HUES64 (cell line): ENCODE measurements around the gene DCPS.

ENCODE experiments used
- H3K27ac ChIP-seq: 2 replicates; pipeline ENCODE4 v1.7.0; 2013; ENCODE audit warnings: low read depth, low read length, inconsistent platforms
- H3K27me3 ChIP-seq: 2 replicates; pipeline ENCODE4 v1.6.1; 2013; ENCODE audit warnings: mild to moderate bottlenecking, low read length; ENCODE audit not compliant: insufficient read depth
- H3K36me3 ChIP-seq: 2 replicates; pipeline ENCODE4 v1.6.1; 2013; ENCODE audit warnings: mild to moderate bottlenecking, low read length; ENCODE audit not compliant: insufficient read depth
- H3K4me1 ChIP-seq: 2 replicates; pipeline ENCODE4 v1.6.1; 2013; ENCODE audit warnings: mild to moderate bottlenecking, low read length, moderate library complexity; ENCODE audit not compliant: insufficient read depth
- H3K4me3 ChIP-seq: 2 replicates; pipeline ENCODE4 v1.5.1; 2013; ENCODE audit warnings: mild to moderate bottlenecking, low read length, moderate library complexity
- H3K9ac ChIP-seq: 2 replicates; pipeline ENCODE4 v1.6.1; 2013; ENCODE audit warnings: mild to moderate bottlenecking, low read depth, low read length
- H3K9me3 ChIP-seq: 2 replicates; pipeline ENCODE4 v1.6.1; 2013; ENCODE audit warnings: low read depth, low read length; ENCODE audit not compliant: insufficient read depth
- WGBS: fragments of 150-250, 120-280 bp; methylation state at CpG from one replicate; pipeline ENCODE4 v1.1.7; 2013; ENCODE audit warnings: missing lambda C conversion rate; 5-methylcytosine and 5-hydroxymethylcytosine counted together

Gene DCPS

DNA sequence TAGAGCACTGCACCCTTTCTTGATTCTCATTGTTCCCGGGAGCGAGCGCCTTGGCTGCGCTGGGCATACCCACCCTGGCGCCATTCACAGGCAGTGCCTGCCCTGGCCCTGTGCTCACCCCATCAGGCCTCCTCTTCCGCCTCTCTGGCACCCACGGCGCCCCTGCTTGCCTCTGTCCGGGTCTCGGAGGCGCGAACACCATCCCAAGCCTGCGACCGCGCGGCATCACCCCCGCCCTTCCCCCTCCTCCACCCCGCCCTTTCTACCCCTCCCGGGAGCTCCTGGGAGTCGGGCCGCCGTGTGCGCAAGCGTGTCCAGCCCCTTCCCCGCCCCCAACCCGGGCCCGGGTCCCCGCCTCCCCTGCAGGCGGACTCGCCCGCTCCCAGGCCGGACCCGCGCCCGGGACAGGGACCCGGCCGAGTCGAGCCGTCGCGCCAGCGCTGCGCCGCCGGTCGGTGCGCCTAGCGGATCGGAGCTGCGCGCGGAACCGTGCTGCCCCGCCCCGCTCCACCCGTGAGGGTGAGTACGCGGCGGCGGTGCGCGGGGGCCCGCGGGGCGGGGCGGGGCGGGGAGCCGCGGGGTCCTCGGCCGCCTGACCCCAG lies 51.6 kb downstream of the DCPS start, which contains the start of gene ST3GAL4:
Gene ST3GAL4 (plus strand): TSS at position 363 of the 602 bp plus-strand sequence. CDS start 50,470 bp downstream, outside the sequence.
- Histone ChIP-seq H3K27ac (peak within 1 kb of the TSS; percentile 51; the same call in 1 of the 2 replicates), H3K4me1 (peaks cover 20% of the 10 kb centered on the region)
- WGBS, result under 1% methylated on average over 71 of the region's 71 CpGs

GRCh38 chr11:126355926-126356897 lies 52.4 kb downstream of the DCPS start:
- Histone ChIP-seq H3K27me3 (no peaks in the 10 kb centered on the region; the same call in 1 of the 2 replicates), H3K36me3 (peaks cover 5% of the 10 kb centered on the region), H3K9me3 (no peaks in the 10 kb centered on the region), H3K9ac (peak overlapping the region; percentile 69), H3K4me3 (peak overlapping the region; percentile 87), H3K4me1 (peaks cover 20% of the 10 kb centered on the region), H3K27ac (no peak overlapping the region)
- 20% methylated on average over 46 of the region's 46 CpGs for WGBS

More for the DNA sequence above, 51.6 kb downstream of the DCPS start, which contains the start of gene ST3GAL4:
- H3K9ac ChIP-seq, result peak within 1 kb of the TSS; percentile 87
- H3K36me3 ChIP-seq, result peaks cover 9% of the 10 kb centered on the region
- no peaks in the 10 kb centered on the region for H3K9me3 ChIP-seq
- H3K4me3 ChIP-seq, result peak within 1 kb of the TSS; percentile 87
- H3K27me3 ChIP-seq, result no peaks in the 10 kb centered on the region; the same call in 1 of the 2 replicates

DNA sequence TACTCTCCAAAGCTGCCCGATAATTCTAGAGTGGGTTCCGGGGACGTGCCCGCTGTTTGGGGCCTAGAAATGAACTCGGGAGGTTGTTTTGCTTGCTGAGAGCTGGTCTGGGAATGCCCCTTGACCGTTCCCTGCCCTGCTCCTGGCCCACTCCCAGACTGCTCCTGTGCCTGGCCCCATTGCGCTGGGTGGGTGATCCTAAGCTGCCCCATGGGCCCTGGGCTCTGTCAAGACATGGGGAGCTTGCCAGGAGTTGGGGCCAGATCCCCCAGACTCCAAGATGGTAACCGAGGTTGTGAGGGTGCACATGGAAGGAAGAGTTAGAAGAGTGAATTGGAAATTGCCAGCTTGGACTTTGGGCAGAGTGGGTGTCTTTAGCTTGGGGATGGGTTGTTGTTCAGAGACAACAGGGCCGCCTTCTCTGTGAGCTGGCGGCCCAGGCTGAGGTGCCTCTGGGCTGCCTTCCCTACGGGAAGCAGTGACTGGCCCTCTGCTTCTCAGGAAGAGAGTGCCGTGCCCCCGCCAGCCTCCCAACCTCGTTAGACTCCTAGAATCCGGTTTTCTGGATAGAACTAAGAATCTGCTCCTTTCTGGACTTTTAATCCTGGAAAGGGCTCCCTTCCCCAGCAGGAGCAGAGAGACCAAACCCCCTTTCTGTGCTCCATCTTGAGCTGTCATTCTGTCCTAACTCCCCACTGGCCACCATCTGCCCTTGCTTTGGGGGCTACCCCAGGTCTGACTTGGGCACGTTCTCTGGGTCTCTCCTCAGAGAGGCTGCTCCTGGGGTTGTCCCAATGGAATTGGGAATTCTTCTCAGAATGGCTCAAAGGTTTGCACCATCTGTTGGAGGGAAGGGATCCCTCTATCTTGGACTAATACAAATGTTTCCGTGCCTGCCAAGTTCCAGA lies 53.4 kb downstream of the DCPS start:
- H3K36me3 ChIP-seq, result peaks cover under 1% of the 10 kb centered on the region; the same call in 1 of the 2 replicates
- 90% methylated on average over 17 of the region's 17 CpGs for WGBS
- H3K27me3 ChIP-seq, result no peaks in the 10 kb centered on the region; the same call in 1 of the 2 replicates
- no peak overlapping the region for H3K9ac ChIP-seq
- peak overlapping the region; percentile 87; the same call in 1 of the 2 replicates for H3K4me3 ChIP-seq
- H3K4me1 ChIP-seq, result peaks cover 20% of the 10 kb centered on the region
- H3K27ac ChIP-seq, result no peak overlapping the region
- no peaks in the 10 kb centered on the region for H3K9me3 ChIP-seq

GRCh38 chr11:126357969-126358762 lies 54.3 kb downstream of the DCPS start:
- H3K9ac ChIP-seq, result no peak overlapping the region
- H3K27ac ChIP-seq, result no peak overlapping the region
- H3K27me3 ChIP-seq, result no peaks in the 10 kb centered on the region; the same call in 1 of the 2 replicates
- peaks cover 18% of the 10 kb centered on the region for H3K4me1 ChIP-seq
- H3K36me3 ChIP-seq, result no peaks in the 10 kb centered on the region
- H3K4me3 ChIP-seq, result no peak overlapping the region
- WGBS, result 88% methylated on average over 18 of the region's 18 CpGs
- H3K9me3 ChIP-seq, result no peaks in the 10 kb centered on the region

- no peaks in the 10 kb centered on the region for H3K36me3 ChIP-seq
Observed at GRCh38 chr11:126358763-126359160, 54.9 kb downstream of the DCPS start.

DNA sequence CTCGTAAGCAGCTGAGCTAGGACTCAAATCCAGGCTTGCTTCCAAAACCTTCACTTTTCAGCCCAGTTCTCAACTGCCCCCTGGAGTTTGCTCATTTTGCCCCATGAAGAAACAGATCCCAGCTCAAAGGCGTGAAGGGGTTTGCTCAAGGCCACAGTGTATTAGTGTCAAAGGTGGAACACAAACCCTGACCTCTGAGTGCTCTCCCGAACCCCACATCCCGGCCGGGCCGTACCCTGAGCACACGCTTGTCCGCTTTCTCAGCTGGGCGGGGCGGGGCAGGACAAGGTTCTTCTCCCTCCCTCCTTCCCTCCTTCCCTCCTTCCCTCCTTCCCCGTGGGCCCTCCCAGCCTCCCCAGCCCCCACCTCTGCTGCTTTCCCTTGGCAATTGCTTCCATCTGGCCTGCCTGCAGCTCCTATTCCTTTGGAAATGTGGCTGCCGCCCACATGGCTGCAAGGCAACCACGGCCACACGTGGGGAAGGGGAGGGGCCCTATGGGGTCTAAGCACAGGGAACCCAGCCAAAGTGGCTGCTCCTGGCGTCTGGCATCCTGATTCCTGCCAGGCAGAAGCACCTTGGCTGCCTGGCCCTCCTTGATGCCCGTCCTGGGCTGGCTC lies 55.7 kb downstream of the DCPS start:
- H3K9me3 ChIP-seq, result no peaks in the 10 kb centered on the region
- 83% methylated on average over 16 of the region's 16 CpGs for WGBS
- H3K27ac ChIP-seq, result no peak overlapping the region
- peaks cover 7% of the 10 kb centered on the region; the same call in 1 of the 2 replicates for H3K4me1 ChIP-seq
- no peaks in the 10 kb centered on the region for H3K36me3 ChIP-seq
- H3K9ac ChIP-seq, result no peak overlapping the region
- no peak overlapping the region for H3K4me3 ChIP-seq
- H3K27me3 ChIP-seq, result no peaks in the 10 kb centered on the region; the same call in 1 of the 2 replicates

More at GRCh38 chr11:126358763-126359160, 54.9 kb downstream of the DCPS start:
- no peak overlapping the region for H3K27ac ChIP-seq
- no peak overlapping the region for H3K4me3 ChIP-seq
- peaks cover 12% of the 10 kb centered on the region for H3K4me1 ChIP-seq
- no peaks in the 10 kb centered on the region for H3K9me3 ChIP-seq
- no peak overlapping the region for H3K9ac ChIP-seq
- 85% methylated on average over 2 of the region's 2 CpGs for WGBS
- no peaks in the 10 kb centered on the region; the same call in 1 of the 2 replicates for H3K27me3 ChIP-seq

DNA sequence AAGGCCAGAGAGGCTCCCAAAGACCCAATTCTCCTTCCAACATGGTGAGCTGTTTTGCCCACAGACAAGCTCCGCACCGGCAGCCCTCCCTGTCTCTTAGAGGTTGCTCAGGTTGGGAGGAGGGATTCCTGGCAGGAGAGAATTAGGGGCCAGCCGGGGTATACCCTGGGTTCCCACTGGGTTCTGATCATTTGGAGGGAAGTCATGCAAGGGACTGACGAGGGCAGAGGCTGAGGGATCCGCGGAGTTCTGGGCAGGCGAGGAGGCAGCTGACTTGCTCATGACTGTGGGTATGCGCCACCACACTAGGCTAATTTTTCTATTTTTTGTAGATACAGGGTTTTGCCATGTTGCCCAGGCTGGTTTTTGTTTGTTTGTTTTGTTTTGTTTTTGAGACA lies 56.2 kb downstream of the DCPS start:
- H3K9ac ChIP-seq, result no peak overlapping the region
- peaks cover 6% of the 10 kb centered on the region; the same call in 1 of the 2 replicates for H3K4me1 ChIP-seq
- H3K9me3 ChIP-seq, result no peaks in the 10 kb centered on the region
- no peak overlapping the region for H3K4me3 ChIP-seq
- H3K27me3 ChIP-seq, result no peaks in the 10 kb centered on the region; the same call in 1 of the 2 replicates
- no peak overlapping the region for H3K27ac ChIP-seq
- WGBS, result 93% methylated on average over 8 of the region's 8 CpGs
- no peaks in the 10 kb centered on the region for H3K36me3 ChIP-seq

GRCh38 chr11:126361400-126361799 lies 57.5 kb downstream of the DCPS start:
- WGBS, result 92% methylated on average over 5 of the region's 5 CpGs
- Histone ChIP-seq H3K4me3 (no peak overlapping the region), H3K4me1 (peaks cover 8% of the 10 kb centered on the region)

GRCh38 chr11:126362879-126363655 lies 59.2 kb downstream of the DCPS start:
- no peaks in the 10 kb centered on the region for H3K27me3 ChIP-seq
- 86% methylated on average over 9 of the region's 9 CpGs for WGBS
- no peak overlapping the region for H3K9ac ChIP-seq
- H3K9me3 ChIP-seq, result no peaks in the 10 kb centered on the region
- no peaks in the 10 kb centered on the region for H3K36me3 ChIP-seq
- H3K27ac ChIP-seq, result no peak overlapping the region
- no peak overlapping the region for H3K4me3 ChIP-seq
- peaks cover 5% of the 10 kb centered on the region; the same call in 1 of the 2 replicates for H3K4me1 ChIP-seq

More at GRCh38 chr11:126361400-126361799, 57.5 kb downstream of the DCPS start:
- Histone ChIP-seq H3K27me3 (no peaks in the 10 kb centered on the region; the same call in 1 of the 2 replicates), H3K36me3 (no peaks in the 10 kb centered on the region), H3K9ac (no peak overlapping the region), H3K27ac (no peak overlapping the region), H3K9me3 (no peaks in the 10 kb centered on the region)
